IMR-90 (cell line): ENCODE measurements around the gene CTBP2. TPM values are rescaled to one million over a fixed set of nuclear protein-coding genes. Genes with fewer than 3 reads are reported as not detected.

ENCODE experiments used
- ATAC-seq: fragments of 200-7000 bp; cut with Tn5 transposase; 2 replicates; pipeline ENCODE4 v1.9.1; 2020; ENCODE audit warnings: low read depth, mild to moderate bottlenecking, moderate library complexity
- BruUV-seq: library from RNA; stranded (reverse); fragments of 400-500 nt; replicated peaks from 2 replicates; lab custom pipeline; 2021; lab: Mats Ljungman, UMichigan
- CTCF ChIA-PET: fragments of 300-600 bp; formaldehyde crosslinking; extraction: SDS; loops from one replicate; lab custom pipeline; 2021; ENCODE audit warnings: antibody characterized with exemption; lab: Yijun Ruan, JAX
- POLR2A ChIA-PET: fragments of 300-600 bp; sonication (Branson Sonifier 250); formaldehyde crosslinking; loops from one replicate; lab custom pipeline; 2022; ENCODE audit warnings: antibody characterized with exemption; ENCODE audit not compliant: unreplicated experiment; lab: Charles Lee
- DNase-seq: peaks from one replicate; pipeline ENCODE4 v3.0.0; 2013
- H2AFZ ChIP-seq: replicated peaks from 2 replicates; pipeline ENCODE3; 2013; ENCODE audit warnings: low read length, mild to moderate bottlenecking; ENCODE audit not compliant: poor library complexity
- H2AK5ac ChIP-seq: 2 replicates; pipeline ENCODE4 v1.6.1; 2013; ENCODE audit warnings: low read depth, low read length, inconsistent platforms
- H2AK9ac ChIP-seq: replicated peaks from 2 replicates; pipeline ENCODE3; 2013; ENCODE audit warnings: mild to moderate bottlenecking, low read depth, low read length, moderate library complexity; ENCODE audit not compliant: poor library complexity
- H2BK120ac ChIP-seq: 2 replicates; pipeline ENCODE4 v1.6.1; 2013; ENCODE audit warnings: low read depth, low read length, inconsistent platforms
- H2BK15ac ChIP-seq: 3 replicates; pipeline ENCODE4 v1.6.1; 2013; ENCODE audit warnings: low read depth, low read length, inconsistent platforms
- H2BK20ac ChIP-seq: 2 replicates; pipeline ENCODE4 v1.6.1; 2013; ENCODE audit warnings: low read depth, mild to moderate bottlenecking, inconsistent platforms, low read length, moderate library complexity
- H2BK5ac ChIP-seq: 2 replicates; pipeline ENCODE4 v1.6.1; 2013; ENCODE audit warnings: mild to moderate bottlenecking, low read depth, low read length, inconsistent platforms; ENCODE audit not compliant: poor library complexity, severe bottlenecking
- H3K14ac ChIP-seq: replicated peaks from 2 replicates; pipeline ENCODE4 v1.6.1; 2013; ENCODE audit warnings: low read depth, low read length, inconsistent platforms
- H3K18ac ChIP-seq: 2 replicates; pipeline ENCODE4 v1.6.1; 2013; ENCODE audit warnings: low read depth, low read length, control low read depth
- H3K23ac ChIP-seq: 2 replicates; pipeline ENCODE4 v1.6.1; 2013; ENCODE audit warnings: low read depth, low read length, inconsistent platforms
- H3K27ac ChIP-seq: 2 replicates; pipeline ENCODE4 v1.5.1; 2013; ENCODE audit warnings: mild to moderate bottlenecking, control low read depth, low read length; ENCODE audit not compliant: insufficient read depth
- H3K27me3 ChIP-seq: 2 replicates; pipeline ENCODE4 v1.6.1; 2013; ENCODE audit warnings: low read length; ENCODE audit not compliant: control insufficient read depth, insufficient read depth
- H3K36me3 ChIP-seq: 2 replicates; pipeline ENCODE4 v1.6.1; 2013; ENCODE audit warnings: low read length, mixed read lengths; ENCODE audit not compliant: control insufficient read depth, insufficient read depth
- H3K4ac ChIP-seq: 2 replicates; pipeline ENCODE4 v1.6.1; 2013; ENCODE audit warnings: low read depth, low read length, inconsistent platforms
- H3K4me1 ChIP-seq: 2 replicates; pipeline ENCODE4 v1.6.1; 2013; ENCODE audit warnings: low read length, mixed read lengths; ENCODE audit not compliant: control insufficient read depth, insufficient read depth
- H3K4me2 ChIP-seq: 2 replicates; pipeline ENCODE4 v1.6.1; 2013; ENCODE audit warnings: low read depth, mild to moderate bottlenecking, control low read depth, low read length, moderate library complexity
- H3K4me3 ChIP-seq: 2 replicates; pipeline ENCODE4 v1.5.1; 2013; ENCODE audit warnings: low read depth, mild to moderate bottlenecking, control low read depth, low read length, moderate library complexity; ENCODE audit not compliant: insufficient read depth
- H3K56ac ChIP-seq: 2 replicates; pipeline ENCODE4 v1.6.1; 2013; ENCODE audit warnings: low read length, inconsistent platforms; ENCODE audit not compliant: insufficient read depth; ENCODE audit errors: extremely low read depth
- H3K79me1 ChIP-seq, 2 experiments: 2 replicates each; pipeline ENCODE4 v1.6.1; 2013; ENCODE audit warnings: low read length in 2 of 2, inconsistent platforms in 1 of 2, low read depth in 1 of 2
- H3K9ac ChIP-seq: 2 replicates; pipeline ENCODE4 v1.6.1; 2013; ENCODE audit warnings: low read depth, low read length, control low read depth
- H3K9me1 ChIP-seq: 2 replicates; pipeline ENCODE4 v1.6.1; 2013; ENCODE audit warnings: low read length, inconsistent platforms; ENCODE audit not compliant: insufficient read depth
- H3K9me3 ChIP-seq: 2 replicates; pipeline ENCODE4 v1.6.1; 2013; ENCODE audit warnings: low read length; ENCODE audit not compliant: control insufficient read depth, insufficient read depth
- H4K20me1 ChIP-seq: 2 replicates; pipeline ENCODE4 v1.6.1; 2013; ENCODE audit warnings: low read length, inconsistent platforms; ENCODE audit not compliant: insufficient read depth
- H4K5ac ChIP-seq: 2 replicates; pipeline ENCODE4 v1.6.1; 2013; ENCODE audit warnings: mild to moderate bottlenecking, low read depth, low read length, control low read depth
- H4K8ac ChIP-seq, 2 experiments: 2 replicates each; pipeline ENCODE4 v1.6.1; 2013; ENCODE audit warnings: low read depth in 2 of 2, low read length in 2 of 2, control low read depth in 1 of 2, inconsistent platforms in 1 of 2
- H4K91ac ChIP-seq: 2 replicates; pipeline ENCODE4 v1.6.1; 2013; ENCODE audit warnings: low read depth, low read length, inconsistent platforms; ENCODE audit not compliant: insufficient read depth
- CEBPB ChIP-seq: IDR thresholded peaks from 2 replicates; pipeline ENCODE4 v1.6.1; 2012; ENCODE audit warnings: low read depth, low read length, improper control_type of control experiment
- FOS ChIP-seq: fragments of 150-350 bp; IDR thresholded peaks from 2 replicates; pipeline ENCODE4 v1.6.1; 2016; ENCODE audit warnings: low read depth, low read length
- MAZ ChIP-seq: IDR thresholded peaks from 2 replicates; pipeline ENCODE4 v1.6.1; 2012; ENCODE audit warnings: low read depth, mild to moderate bottlenecking, low read length, improper control_type of control experiment, moderate library complexity, borderline replicate concordance
- MXI1 ChIP-seq: IDR thresholded peaks from 2 replicates; pipeline ENCODE4 v1.6.1; 2012; ENCODE audit warnings: low read depth, mild to moderate bottlenecking, low read length, moderate library complexity, borderline replicate concordance
- RAD21 ChIP-seq: IDR thresholded peaks from 2 replicates; pipeline ENCODE4 v1.6.1; 2012; ENCODE audit warnings: low read length, improper control_type of control experiment
- WGBS, 2 experiments: methylation state at CpG; one replicate each; pipeline versions ENCODE4 v1.1.5 to v1.1.7; 2013; ENCODE audit warnings: missing lambda C conversion rate in 2 of 2; ENCODE audit not compliant: insufficient read length in 1 of 2; ENCODE audit errors: extremely low coverage in 2 of 2; 5-methylcytosine and 5-hydroxymethylcytosine counted together
- dilution Hi-C: fragments of 300-500 bp; cut with HindIII; formaldehyde crosslinking; loops from one replicate; pipeline ENCODE4 v1.14.3; 2018; ENCODE audit warnings: low sequenced_read_pairs; ENCODE audit not compliant: unreplicated experiment
- in situ Hi-C: fragments of 300-500 bp; cut with MboI; formaldehyde crosslinking; loops from 3 replicates; pipeline ENCODE4 v1.14.3; 2019; ENCODE audit warnings: low sequenced_read_pairs, inconsistent platforms, mixed read lengths
- intact Hi-C: fragments of 100-400 bp; cut with micrococcal nuclease; formaldehyde crosslinking; loops from 2 replicates; pipeline ENCODE4 v1.10.0; 2022
- polyA plus RNA-seq, 3 experiments: library from polyadenylated mRNA; depleted of rRNA; stranded (reverse); fragments of >200 nt; gene quantifications; 2 replicates each; pipeline ENCODE4 v1.2.3, GENCODE V29; 2012; ENCODE audit warnings: low replicate concordance in 1 of 3
- total RNA-seq: library from RNA; depleted of rRNA; stranded (reverse); fragments of >200 nt; gene quantifications from 2 replicates; pipeline ENCODE4 v1.2.3, GENCODE V29; 2012

The CTBP2 gene
- total and polyA plus RNA-seq, 2 of the 4 experiments (the other 2 are of a cell fraction) = 81.0 to 86.6 TPM

DNA sequence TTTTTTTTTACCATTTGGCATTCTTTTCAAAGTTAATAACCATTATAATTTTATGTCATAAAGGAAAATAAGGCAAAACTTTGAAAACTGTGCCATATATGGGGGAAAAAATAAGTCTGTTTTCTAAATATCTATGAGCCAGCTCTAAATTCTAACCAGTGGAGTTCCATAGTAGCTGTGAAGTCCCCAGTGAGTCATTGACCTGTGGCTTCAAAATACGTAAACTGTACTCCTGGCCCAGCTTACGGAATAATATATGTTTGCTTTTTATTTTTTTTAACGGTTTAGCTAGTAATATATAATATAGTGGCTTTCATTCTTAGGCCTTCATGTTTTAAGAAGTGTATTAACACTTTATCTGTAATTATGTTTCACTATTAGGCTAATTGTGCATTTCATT lies 197.9 kb downstream of the CTBP2 start:
- peak overlapping the region; percentile 61 for H2BK5ac ChIP-seq
- no peaks in the 10 kb centered on the region for H3K27me3 ChIP-seq
- H2AK5ac ChIP-seq = no peak overlapping the region
- no TSS peak for BruUV-seq
- no peak overlapping the region for H3K23ac ChIP-seq
- H3K27ac ChIP-seq = 0 out of 2 replicates have a peak overlapping the region, but pooled peaks have one; percentile 32
- H2AK9ac ChIP-seq = no peak overlapping the region
- H2BK120ac ChIP-seq = no peak overlapping the region
- H4K8ac ChIP-seq = no peak overlapping the region
- H4K20me1 ChIP-seq = peaks cover 88% of the 10 kb centered on the region
- intact Hi-C loops (loop anchor here (5.0 kb wide), 2 partner anchors 45 to 170 kb away; partner anchors contain the start of gene EEF1AKMT2), dilution Hi-C loops (no loop called here), in situ Hi-C loops (no loop called here)
- H3K56ac ChIP-seq = no peak overlapping the region
- no peaks in the 10 kb centered on the region for H3K9me3 ChIP-seq
- no CpG with 5 or more reads among the region's 3 CpGs for WGBS, 2 experiments
- H3K9ac ChIP-seq = no peak overlapping the region
- H3K18ac ChIP-seq = no peak overlapping the region
- ChIA-PET POLR2A (no interaction called here), CTCF (interaction anchor here (1.1 to 2.2 kb wide), 2 partner anchors 9 to 30 kb away, joined by 3 to 10 read pairs; no protein-coding TSS in a partner anchor)
- peaks cover 11% of the 10 kb centered on the region for H3K4me1 ChIP-seq
- peaks cover 10% of the 10 kb centered on the region for H3K36me3 ChIP-seq
- no peak overlapping the region for H2BK20ac ChIP-seq
- H4K5ac ChIP-seq = no peak overlapping the region
- H3K4me2 ChIP-seq = no peak overlapping the region
- TF ChIP-seq RAD21 = no peak
- TF ChIP-seq CEBPB = no peak
- TF ChIP-seq FOS = 0 out of 2 replicates have a peak, but pooled peaks have one; percentile 31
- no peak for TF ChIP-seq MAZ
- no peak for TF ChIP-seq MXI1
- H2AFZ ChIP-seq = no peak overlapping the region
- H3K4me3 ChIP-seq = no peak overlapping the region
- H4K91ac ChIP-seq = no peak overlapping the region
- H3K14ac ChIP-seq = no peak overlapping the region
- H3K4ac ChIP-seq = no peak overlapping the region
- H3K9me1 ChIP-seq = peaks cover 8% of the 10 kb centered on the region
- ATAC-seq (peak; percentile 47; the same call in 1 of the 2 replicates), DNase-seq (peak; percentile 83)
- H2BK15ac ChIP-seq = no peak overlapping the region
- H3K79me1 ChIP-seq = peaks cover 33 to 69% of the 10 kb centered on the region in 2 experiments
